Mucosa of descending colon (tissue), 3 donors: Measurements from ENCODE around the gene LAMC1. TPM values are rescaled to one million over a fixed set of nuclear protein-coding genes. Genes with fewer than 3 reads are reported as not detected.

Experiments used
- ATAC-seq: fragments of 200-7000 bp; cut with Tn5 transposase; one replicate; pipeline ENCODE4 v1.9.1; 2020; ENCODE audit warnings: mild to moderate bottlenecking, moderate library complexity
- DNase-seq, 3 donors: peaks; one replicate each; pipeline ENCODE4 v3.0.0-alpha.2; 2020
- H3K36me3 ChIP-seq: fragments of 200-600 bp; one replicate; pipeline ENCODE4 v1.8.0; 2021; ENCODE audit warnings: low read depth, mild to moderate bottlenecking
- H3K4me1 ChIP-seq: fragments of 200-600 bp; one replicate; pipeline ENCODE4 v1.8.0; 2021; ENCODE audit warnings: low read depth, mild to moderate bottlenecking
- H3K4me3 ChIP-seq: fragments of 200-600 bp; one replicate; pipeline ENCODE4 v1.8.0; 2021; ENCODE audit warnings: mild to moderate bottlenecking
- H3K9me3 ChIP-seq: fragments of 200-600 bp; one replicate; pipeline ENCODE4 v1.8.0; 2021; ENCODE audit warnings: mild to moderate bottlenecking
- intact Hi-C, 2 donors: fragments of 100-400 bp; cut with DNase I in 1 of 2; cut with micrococcal nuclease in 1 of 2; formaldehyde crosslinking; loops; one replicate each; pipeline versions ENCODE4 v1.11.0 to v1.11.1; 2022; cut with DNase I, micrococcal nuclease
- total RNA-seq, 3 donors: library from RNA; stranded (reverse); fragmentation: NEBNext Ultra II Directional in 2 of 3; extraction: Animal tissue kit (Norgen Biotek cat#: 25700) in 2 of 3; gene quantifications; one replicate each; pipeline versions ENCODE4 v1.2.1 to v1.2.4, GENCODE V29; 2021 to 2023
- TF ChIP-seq, protein P1 (sequence below): fragments of 200-600 bp; IDR thresholded peaks from one replicate; pipeline ENCODE4 v1.8.0; 2022; ENCODE audit warnings: antibody characterized with exemption, mild to moderate bottlenecking
- donor health status: DM: no; HTN: no; CAD: no; lungs with moderate emphysema.
- donor health status: DM: no; HTN: no; CAD: no.
- donor health status: DM: no; HTN: yes; CAD: no.

The LAMC1 gene
- total RNA-seq, 3 donors from 2014 or later = 22.5 to 137 (median 46.7) TPM

DNA sequence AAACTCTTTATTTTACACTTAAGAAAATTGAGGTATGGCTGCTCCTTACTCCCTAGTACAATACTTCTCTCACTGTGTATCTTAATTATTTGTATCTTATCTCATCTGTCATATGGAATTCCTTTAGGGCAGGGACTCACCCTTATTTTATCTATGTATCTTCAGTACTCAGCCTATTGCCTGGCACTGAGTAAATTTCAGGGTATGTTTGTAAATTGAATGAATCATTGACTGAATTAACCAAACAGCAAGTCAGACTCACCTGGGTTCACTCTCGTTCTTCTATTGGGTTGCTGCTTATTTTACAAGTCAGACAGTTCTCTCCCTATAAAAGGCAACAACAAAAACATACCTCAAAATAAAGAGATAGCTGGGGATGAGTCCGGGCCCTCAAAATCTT, 63.8 kb downstream of the LAMC1 start:
- no peaks in the 10 kb centered on the region for H3K4me1 ChIP-seq
- TF ChIP-seq, protein P1, sequence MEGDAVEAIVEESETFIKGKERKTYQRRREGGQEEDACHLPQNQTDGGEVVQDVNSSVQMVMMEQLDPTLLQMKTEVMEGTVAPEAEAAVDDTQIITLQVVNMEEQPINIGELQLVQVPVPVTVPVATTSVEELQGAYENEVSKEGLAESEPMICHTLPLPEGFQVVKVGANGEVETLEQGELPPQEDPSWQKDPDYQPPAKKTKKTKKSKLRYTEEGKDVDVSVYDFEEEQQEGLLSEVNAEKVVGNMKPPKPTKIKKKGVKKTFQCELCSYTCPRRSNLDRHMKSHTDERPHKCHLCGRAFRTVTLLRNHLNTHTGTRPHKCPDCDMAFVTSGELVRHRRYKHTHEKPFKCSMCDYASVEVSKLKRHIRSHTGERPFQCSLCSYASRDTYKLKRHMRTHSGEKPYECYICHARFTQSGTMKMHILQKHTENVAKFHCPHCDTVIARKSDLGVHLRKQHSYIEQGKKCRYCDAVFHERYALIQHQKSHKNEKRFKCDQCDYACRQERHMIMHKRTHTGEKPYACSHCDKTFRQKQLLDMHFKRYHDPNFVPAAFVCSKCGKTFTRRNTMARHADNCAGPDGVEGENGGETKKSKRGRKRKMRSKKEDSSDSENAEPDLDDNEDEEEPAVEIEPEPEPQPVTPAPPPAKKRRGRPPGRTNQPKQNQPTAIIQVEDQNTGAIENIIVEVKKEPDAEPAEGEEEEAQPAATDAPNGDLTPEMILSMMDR = no peak
- intact Hi-C loops = no loop called here
- no peaks in the 10 kb centered on the region for H3K36me3 ChIP-seq
- H3K9me3 ChIP-seq = no peaks in the 10 kb centered on the region
- DNase-seq = no peak
- peak; percentile 66 for ATAC-seq
- H3K4me3 ChIP-seq = no peak overlapping the region

- no peak for DNase-seq
- TF ChIP-seq, protein P1 = no peak
- Histone ChIP-seq H3K4me3 (no peak overlapping the region), H3K9me3 (no peaks in the 10 kb centered on the region), H3K4me1 (no peaks in the 10 kb centered on the region), H3K36me3 (no peaks in the 10 kb centered on the region)
- peak; percentile 74 for ATAC-seq
- intact Hi-C loops = no loop called here
Measured at GRCh38 chr1:183089025-183089639, 65.9 kb downstream of the LAMC1 start.

GRCh38 chr1:183090391-183091006, 67.3 kb downstream of the LAMC1 start:
- peak; percentile 44 for ATAC-seq
- TF ChIP-seq, protein P1 = no peak
- intact Hi-C loops = no loop called here
- Histone ChIP-seq H3K9me3 (no peaks in the 10 kb centered on the region), H3K36me3 (no peaks in the 10 kb centered on the region), H3K4me1 (no peaks in the 10 kb centered on the region), H3K4me3 (no peak overlapping the region)
- DNase-seq = no peak

DNA sequence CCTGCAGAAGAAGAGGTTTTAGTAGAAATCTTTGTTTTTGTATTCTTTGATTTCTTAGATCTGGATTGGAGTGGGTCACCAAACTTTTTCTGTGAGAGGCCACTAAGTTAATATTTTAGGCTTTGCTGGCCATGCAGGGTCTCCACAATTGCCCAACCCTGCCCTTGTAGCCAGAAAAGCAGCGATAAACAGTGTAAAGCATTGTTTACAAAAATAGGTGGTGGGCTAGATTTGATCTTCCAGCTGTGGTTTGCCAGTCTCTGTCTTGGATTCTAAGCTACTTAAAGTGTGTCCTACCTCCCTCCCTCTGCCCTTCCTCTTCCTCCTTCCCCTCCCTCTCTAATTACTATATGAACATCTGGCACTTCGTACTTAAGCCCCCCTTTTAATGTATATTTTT, 68.0 kb downstream of the LAMC1 start:
- H3K4me3 ChIP-seq = no peak overlapping the region
- H3K9me3 ChIP-seq = no peaks in the 10 kb centered on the region
- intact Hi-C loops = no loop called here
- ATAC-seq = no peak
- TF ChIP-seq, protein P1 = no peak
- no peak for DNase-seq
- H3K4me1 ChIP-seq = no peaks in the 10 kb centered on the region
- no peaks in the 10 kb centered on the region for H3K36me3 ChIP-seq

DNA sequence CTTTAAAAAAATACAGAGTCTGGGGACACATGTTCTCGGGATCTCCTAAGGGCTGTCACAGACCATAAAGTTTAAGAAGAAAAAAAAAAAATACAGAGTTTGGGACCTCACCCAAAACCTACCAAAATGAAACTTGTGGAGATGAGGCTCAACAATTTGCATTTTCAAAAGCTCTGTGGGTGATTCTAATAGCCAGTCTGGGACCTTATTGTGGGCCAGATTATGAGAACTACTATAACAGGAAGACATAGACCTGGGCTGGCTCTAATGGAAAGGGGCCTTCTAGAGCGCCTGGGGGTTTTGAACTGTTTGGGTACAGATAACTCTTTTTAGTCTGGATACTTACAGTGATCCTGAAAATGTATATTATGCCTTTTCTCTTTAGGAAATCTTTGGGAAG, 69.1 kb downstream of the LAMC1 start:
- Histone ChIP-seq H3K9me3 (no peaks in the 10 kb centered on the region), H3K36me3 (no peaks in the 10 kb centered on the region), H3K4me3 (no peak overlapping the region), H3K4me1 (no peaks in the 10 kb centered on the region)
- ATAC-seq = no peak
- intact Hi-C loops = no loop called here
- no peak for DNase-seq
- TF ChIP-seq, protein P1 = no peak
